ENCODE measurements around the gene CD34.

CD34 gene

GRCh38 chr1:207849016-207849415 lies 61.9 kb downstream of the CD34 start:
- no peak overlapping the region for H3K27ac ChIP-seq (ENCODE audit: low read length)
- H3K27me3 ChIP-seq (ENCODE audit: control insufficient read depth, insufficient read depth, low read length), result no peaks in the 10 kb centered on the region
- no peaks in the 10 kb centered on the region for H3K4me1 ChIP-seq (ENCODE audit: control insufficient read depth, insufficient read depth, low read length)
- DNase-seq (ENCODE audit: low read depth, low spot score), result no peak
- H3K36me3 ChIP-seq (ENCODE audit: control insufficient read depth, insufficient read depth, low read length), result no peaks in the 10 kb centered on the region
- WGBS (ENCODE audit: insufficient coverage, insufficient read length), result no CpG with 5 or more reads among the region's 3 CpGs
- no peak overlapping the region for H3K4me3 ChIP-seq (ENCODE audit: low read length)
- no peaks in the 10 kb centered on the region for H3K9me3 ChIP-seq (ENCODE audit: control insufficient read depth, insufficient read depth, low read length)

- no peak overlapping the region for H3K27ac ChIP-seq (ENCODE audit: low read length)
- no CpG with 5 or more reads among the region's 5 CpGs for WGBS (ENCODE audit: insufficient coverage, insufficient read length)
- no peak for DNase-seq (ENCODE audit: low read depth, low spot score)
Observed at GRCh38 chr1:207848234-207848633, 62.7 kb downstream of the CD34 start.

GRCh38 chr1:207847116-207847515 lies 63.8 kb downstream of the CD34 start:
- DNase-seq (ENCODE audit: low read depth, low spot score), result no peak
- Histone ChIP-seq H3K36me3 (ENCODE audit: control insufficient read depth, insufficient read depth, low read length) (no peaks in the 10 kb centered on the region), H3K27me3 (ENCODE audit: control insufficient read depth, insufficient read depth, low read length) (no peaks in the 10 kb centered on the region), H3K4me3 (ENCODE audit: low read length) (no peak overlapping the region), H3K4me1 (ENCODE audit: control insufficient read depth, insufficient read depth, low read length) (no peaks in the 10 kb centered on the region), H3K27ac (ENCODE audit: low read length) (no peak overlapping the region), H3K9me3 (ENCODE audit: control insufficient read depth, insufficient read depth, low read length) (no peaks in the 10 kb centered on the region)
- no CpG with 5 or more reads among the region's 5 CpGs for WGBS (ENCODE audit: insufficient coverage, insufficient read length)

More at GRCh38 chr1:207848234-207848633, 62.7 kb downstream of the CD34 start:
- no peaks in the 10 kb centered on the region for H3K27me3 ChIP-seq (ENCODE audit: control insufficient read depth, insufficient read depth, low read length)
- H3K36me3 ChIP-seq (ENCODE audit: control insufficient read depth, insufficient read depth, low read length), result no peaks in the 10 kb centered on the region
- H3K4me1 ChIP-seq (ENCODE audit: control insufficient read depth, insufficient read depth, low read length), result no peaks in the 10 kb centered on the region
- no peaks in the 10 kb centered on the region for H3K9me3 ChIP-seq (ENCODE audit: control insufficient read depth, insufficient read depth, low read length)
- no peak overlapping the region for H3K4me3 ChIP-seq (ENCODE audit: low read length)

- H3K27ac ChIP-seq (ENCODE audit: low read length), result no peak overlapping the region
- no peaks in the 10 kb centered on the region for H3K27me3 ChIP-seq (ENCODE audit: control insufficient read depth, insufficient read depth, low read length)
- H3K4me3 ChIP-seq (ENCODE audit: low read length), result no peak overlapping the region
- no peaks in the 10 kb centered on the region for H3K9me3 ChIP-seq (ENCODE audit: control insufficient read depth, insufficient read depth, low read length)
- no peaks in the 10 kb centered on the region for H3K36me3 ChIP-seq (ENCODE audit: control insufficient read depth, insufficient read depth, low read length)
- WGBS (ENCODE audit: insufficient coverage, insufficient read length), result no CpG with 5 or more reads among the region's 6 CpGs
- no peaks in the 10 kb centered on the region for H3K4me1 ChIP-seq (ENCODE audit: control insufficient read depth, insufficient read depth, low read length)
- DNase-seq (ENCODE audit: low read depth, low spot score), result no peak
Observed at GRCh38 chr1:207845109-207845508, 65.8 kb downstream of the CD34 start.

GRCh38 chr1:207844371-207844770 lies 66.6 kb downstream of the CD34 start:
- no peaks in the 10 kb centered on the region for H3K36me3 ChIP-seq (ENCODE audit: control insufficient read depth, insufficient read depth, low read length)
- no peaks in the 10 kb centered on the region for H3K27me3 ChIP-seq (ENCODE audit: control insufficient read depth, insufficient read depth, low read length)
- no peak overlapping the region for H3K27ac ChIP-seq (ENCODE audit: low read length)
- WGBS (ENCODE audit: insufficient coverage, insufficient read length), result no CpG with 5 or more reads among the region's 2 CpGs
- no peak for DNase-seq (ENCODE audit: low read depth, low spot score)
- H3K9me3 ChIP-seq (ENCODE audit: control insufficient read depth, insufficient read depth, low read length), result no peaks in the 10 kb centered on the region
- H3K4me1 ChIP-seq (ENCODE audit: control insufficient read depth, insufficient read depth, low read length), result no peaks in the 10 kb centered on the region
- no peak overlapping the region for H3K4me3 ChIP-seq (ENCODE audit: low read length)

- no peaks in the 10 kb centered on the region for H3K9me3 ChIP-seq (ENCODE audit: control insufficient read depth, insufficient read depth, low read length)
- H3K4me3 ChIP-seq (ENCODE audit: low read length), result no peak overlapping the region
- no peaks in the 10 kb centered on the region for H3K27me3 ChIP-seq (ENCODE audit: control insufficient read depth, insufficient read depth, low read length)
- no CpG with 5 or more reads among the region's 6 CpGs for WGBS (ENCODE audit: insufficient coverage, insufficient read length)
- H3K36me3 ChIP-seq (ENCODE audit: control insufficient read depth, insufficient read depth, low read length), result no peaks in the 10 kb centered on the region
- no peak overlapping the region for H3K27ac ChIP-seq (ENCODE audit: low read length)
- no peaks in the 10 kb centered on the region for H3K4me1 ChIP-seq (ENCODE audit: control insufficient read depth, insufficient read depth, low read length)
- DNase-seq (ENCODE audit: low read depth, low spot score), result no peak
Observed at GRCh38 chr1:207842506-207842905, 68.4 kb downstream of the CD34 start.

GRCh38 chr1:207841901-207842300 lies 69.0 kb downstream of the CD34 start:
- Histone ChIP-seq H3K36me3 (ENCODE audit: control insufficient read depth, insufficient read depth, low read length) (no peaks in the 10 kb centered on the region), H3K27ac (ENCODE audit: low read length) (no peak overlapping the region), H3K27me3 (ENCODE audit: control insufficient read depth, insufficient read depth, low read length) (no peaks in the 10 kb centered on the region), H3K4me1 (ENCODE audit: control insufficient read depth, insufficient read depth, low read length) (no peaks in the 10 kb centered on the region), H3K9me3 (ENCODE audit: control insufficient read depth, insufficient read depth, low read length) (no peaks in the 10 kb centered on the region), H3K4me3 (ENCODE audit: low read length) (no peak overlapping the region)
- no peak for DNase-seq (ENCODE audit: low read depth, low spot score)
- no CpG with 5 or more reads among the region's 4 CpGs for WGBS (ENCODE audit: insufficient coverage, insufficient read length)

- no peaks in the 10 kb centered on the region for H3K9me3 ChIP-seq (ENCODE audit: control insufficient read depth, insufficient read depth, low read length)
- no peak overlapping the region for H3K27ac ChIP-seq (ENCODE audit: low read length)
- no peak overlapping the region for H3K4me3 ChIP-seq (ENCODE audit: low read length)
- DNase-seq (ENCODE audit: low read depth, low spot score), result no peak
- H3K36me3 ChIP-seq (ENCODE audit: control insufficient read depth, insufficient read depth, low read length), result no peaks in the 10 kb centered on the region
- WGBS (ENCODE audit: insufficient coverage, insufficient read length), result no CpG with 5 or more reads among the region's 1 CpG
- no peaks in the 10 kb centered on the region for H3K27me3 ChIP-seq (ENCODE audit: control insufficient read depth, insufficient read depth, low read length)
- H3K4me1 ChIP-seq (ENCODE audit: control insufficient read depth, insufficient read depth, low read length), result no peaks in the 10 kb centered on the region
Observed at GRCh38 chr1:207841293-207841692, 69.6 kb downstream of the CD34 start.

GRCh38 chr1:207840380-207840779 lies 70.5 kb downstream of the CD34 start:
- Histone ChIP-seq H3K4me3 (ENCODE audit: low read length) (no peak overlapping the region), H3K27me3 (ENCODE audit: control insufficient read depth, insufficient read depth, low read length) (no peaks in the 10 kb centered on the region), H3K36me3 (ENCODE audit: control insufficient read depth, insufficient read depth, low read length) (no peaks in the 10 kb centered on the region), H3K27ac (ENCODE audit: low read length) (no peak overlapping the region), H3K9me3 (ENCODE audit: control insufficient read depth, insufficient read depth, low read length) (no peaks in the 10 kb centered on the region), H3K4me1 (ENCODE audit: control insufficient read depth, insufficient read depth, low read length) (no peaks in the 10 kb centered on the region)
- no CpG with 5 or more reads among the region's 2 CpGs for WGBS (ENCODE audit: insufficient coverage, insufficient read length)
- no peak for DNase-seq (ENCODE audit: low read depth, low spot score)

- Histone ChIP-seq H3K27ac (ENCODE audit: low read length) (no peak overlapping the region), H3K36me3 (ENCODE audit: control insufficient read depth, insufficient read depth, low read length) (no peaks in the 10 kb centered on the region), H3K4me3 (ENCODE audit: low read length) (no peak overlapping the region), H3K9me3 (ENCODE audit: control insufficient read depth, insufficient read depth, low read length) (no peaks in the 10 kb centered on the region), H3K4me1 (ENCODE audit: control insufficient read depth, insufficient read depth, low read length) (no peaks in the 10 kb centered on the region), H3K27me3 (ENCODE audit: control insufficient read depth, insufficient read depth, low read length) (no peaks in the 10 kb centered on the region)
- no peak for DNase-seq (ENCODE audit: low read depth, low spot score)
Observed at GRCh38 chr1:207839083-207839413, 71.9 kb downstream of the CD34 start.

- H3K27me3 ChIP-seq (ENCODE audit: control insufficient read depth, insufficient read depth, low read length), result no peaks in the 10 kb centered on the region
- WGBS (ENCODE audit: insufficient coverage, insufficient read length), result no CpG with 5 or more reads among the region's 15 CpGs
- no peak for DNase-seq (ENCODE audit: low read depth, low spot score)
- no peaks in the 10 kb centered on the region for H3K36me3 ChIP-seq (ENCODE audit: control insufficient read depth, insufficient read depth, low read length)
- no peak overlapping the region for H3K4me3 ChIP-seq (ENCODE audit: low read length)
- H3K9me3 ChIP-seq (ENCODE audit: control insufficient read depth, insufficient read depth, low read length), result no peaks in the 10 kb centered on the region
- H3K27ac ChIP-seq (ENCODE audit: low read length), result no peak overlapping the region
- no peaks in the 10 kb centered on the region for H3K4me1 ChIP-seq (ENCODE audit: control insufficient read depth, insufficient read depth, low read length)
Observed at GRCh38 chr1:207838156-207839082, 72.5 kb downstream of the CD34 start.
